ENCODE measurements around the gene AIPL1. TPM values are rescaled to one million over a fixed set of nuclear protein-coding genes. Genes with fewer than 3 reads are reported as not detected.
A peak's percentile ranks its signal among the peaks of the same experiment; 100 is the strongest.

The AIPL1 gene
- total RNA-seq, 3 donors from 2014 or later (not counting 1 experiment from before 2014, with no cell fraction given): not detected

- H3K27me3 ChIP-seq (ENCODE audit: control insufficient read depth, insufficient read depth, low read length): no peaks in the 10 kb centered on the region
- H3K27ac ChIP-seq (ENCODE audit: low read length): no peak overlapping the region
- DNase-seq: peak in 1 of 2 donors; percentile 9
- TF ChIP-seq CTCF (IDR thresholded peaks at IDR 0.05): no peak
- Mint-ChIP-seq H3K27ac (peak overlapping the region; percentile 68 to 83), H3K36me3 (no peaks in the 10 kb centered on the region), H3K27me3 (ENCODE audit: low read depth in 2 of 2) (no peaks in the 10 kb centered on the region), H3K9me3 (no peaks in the 10 kb centered on the region), H3K4me3 (no peak overlapping the region), H3K4me1 (peaks cover 24 to 38% of the 10 kb centered on the region in 2 donors)
- intact Hi-C loops (cut with micrococcal nuclease): no loop called here
- 86% methylated on average over 9 of the region's 10 CpGs for WGBS (ENCODE audit: insufficient coverage)
- H3K36me3 ChIP-seq (ENCODE audit: control insufficient read depth, insufficient read depth, low read length): no peaks in the 10 kb centered on the region
- peaks cover 14% of the 10 kb centered on the region for H3K4me1 ChIP-seq (ENCODE audit: control insufficient read depth, insufficient read depth, low read length)
- no peak overlapping the region for H3K4me3 ChIP-seq (ENCODE audit: low read length)
- H3K9me3 ChIP-seq (ENCODE audit: control insufficient read depth, insufficient read depth, low read length): no peaks in the 10 kb centered on the region
- no peak for ATAC-seq
Observed at GRCh38 chr17:6452471-6453266, 17.7 kb upstream of the AIPL1 start.

DNA sequence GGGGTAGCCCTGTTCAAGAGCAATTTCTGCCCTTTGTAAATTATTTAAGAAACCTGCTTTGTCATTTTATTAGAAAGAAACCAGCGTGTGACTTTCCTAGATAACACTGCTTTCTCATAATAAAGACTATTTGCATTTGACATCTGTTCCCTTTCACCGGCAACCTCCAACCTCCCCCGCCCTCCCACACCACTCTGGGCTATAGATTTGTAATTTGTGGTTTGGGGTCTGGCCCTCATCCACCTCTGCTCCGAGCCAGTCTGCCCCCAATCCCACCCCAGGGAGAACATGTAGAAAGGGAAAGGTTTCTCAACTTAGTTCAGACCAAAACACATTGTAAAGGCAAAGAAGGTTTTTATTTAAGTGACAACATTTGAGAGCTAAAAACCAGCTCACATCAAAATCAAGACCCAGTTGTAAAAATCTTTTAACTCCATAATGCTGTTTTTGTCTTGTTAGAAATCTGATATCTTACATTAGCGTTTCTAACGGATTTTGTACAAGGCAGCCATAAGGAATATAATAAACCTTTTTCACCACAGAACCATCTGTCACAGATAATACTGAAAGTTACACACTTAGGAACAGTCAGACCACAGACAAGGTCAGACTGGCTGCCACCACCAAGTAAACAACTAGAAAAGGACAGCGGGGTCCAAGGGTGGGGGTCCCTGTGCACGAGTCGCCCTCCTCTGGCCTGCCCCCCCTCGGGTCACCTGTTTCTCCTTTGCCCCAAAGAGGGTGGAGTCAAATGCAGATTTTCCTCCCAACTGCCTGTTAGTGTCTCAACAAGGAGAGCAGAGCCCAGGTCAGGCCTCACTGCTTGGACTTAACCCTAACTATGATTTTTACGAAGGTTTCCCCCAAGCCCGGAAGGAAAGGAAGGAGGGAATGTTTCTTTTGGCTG is 16.3 kb upstream of the AIPL1 start:
- intact Hi-C loops (cut with micrococcal nuclease): no loop called here
- no peak for ATAC-seq
- peaks cover 14% of the 10 kb centered on the region for H3K4me1 ChIP-seq (ENCODE audit: control insufficient read depth, insufficient read depth, low read length)
- Mint-ChIP-seq H3K9me3 (no peaks in the 10 kb centered on the region), H3K27ac (peak overlapping the region; percentile 68 to 80), H3K27me3 (ENCODE audit: low read depth in 2 of 2) (no peaks in the 10 kb centered on the region), H3K36me3 (no peaks in the 10 kb centered on the region), H3K4me1 (peaks cover 24 to 27% of the 10 kb centered on the region in 2 donors), H3K4me3 (no peak overlapping the region)
- 32% methylated on average over 8 of the region's 12 CpGs for WGBS (ENCODE audit: insufficient coverage)
- H3K9me3 ChIP-seq (ENCODE audit: control insufficient read depth, insufficient read depth, low read length): no peaks in the 10 kb centered on the region
- H3K36me3 ChIP-seq (ENCODE audit: control insufficient read depth, insufficient read depth, low read length): no peaks in the 10 kb centered on the region
- no peaks in the 10 kb centered on the region for H3K27me3 ChIP-seq (ENCODE audit: control insufficient read depth, insufficient read depth, low read length)
- TF ChIP-seq CTCF (IDR thresholded peaks at IDR 0.05): no peak
- H3K27ac ChIP-seq (ENCODE audit: low read length): no peak overlapping the region
- no peak overlapping the region for H3K4me3 ChIP-seq (ENCODE audit: low read length)
- no peak for DNase-seq

DNA sequence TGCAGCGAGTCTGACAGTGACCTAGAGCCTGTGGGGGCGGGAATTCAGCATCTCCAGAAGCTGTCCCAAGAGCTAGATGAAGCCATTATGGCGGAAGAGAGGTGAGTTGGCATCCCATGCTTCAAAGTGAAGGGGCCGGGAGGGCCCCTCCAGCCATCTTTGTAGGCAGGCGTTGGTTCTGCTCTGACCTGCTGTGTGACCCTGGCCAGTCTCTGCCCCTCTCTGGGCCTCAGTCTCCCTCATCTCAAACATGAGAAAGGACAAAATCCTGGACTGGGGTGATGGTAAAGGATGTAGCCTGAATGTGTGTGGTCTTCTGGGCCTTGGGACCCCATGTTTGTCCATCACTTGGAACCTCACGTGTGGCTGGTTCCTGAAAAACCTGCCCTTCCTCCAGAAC is 14.4 kb upstream of the AIPL1 start:
- DNase-seq (no peak), ATAC-seq (no peak)
- H3K4me3 ChIP-seq (ENCODE audit: low read length): no peak overlapping the region
- WGBS (ENCODE audit: insufficient coverage): 98% methylated on average over 6 of the region's 6 CpGs
- H3K27me3 ChIP-seq (ENCODE audit: control insufficient read depth, insufficient read depth, low read length): no peaks in the 10 kb centered on the region
- Mint-ChIP-seq H3K4me1 (peaks cover 21 to 22% of the 10 kb centered on the region in 2 donors), H3K9me3 (no peaks in the 10 kb centered on the region), H3K27ac (no peak overlapping the region), H3K27me3 (ENCODE audit: low read depth in 2 of 2) (no peaks in the 10 kb centered on the region), H3K4me3 (no peak overlapping the region), H3K36me3 (no peaks in the 10 kb centered on the region)
- no peaks in the 10 kb centered on the region for H3K36me3 ChIP-seq (ENCODE audit: control insufficient read depth, insufficient read depth, low read length)
- H3K4me1 ChIP-seq (ENCODE audit: control insufficient read depth, insufficient read depth, low read length): peaks cover 8% of the 10 kb centered on the region
- no peak for TF ChIP-seq CTCF (IDR thresholded peaks at IDR 0.05)
- H3K9me3 ChIP-seq (ENCODE audit: control insufficient read depth, insufficient read depth, low read length): no peaks in the 10 kb centered on the region
- intact Hi-C loops (cut with micrococcal nuclease): no loop called here
- H3K27ac ChIP-seq (ENCODE audit: low read length): no peak overlapping the region

All from natural killer cell (primary cell).